ENCODE results near the gene DDX3X. TPM values are rescaled to one million over a fixed set of nuclear protein-coding genes. Genes with fewer than 3 reads are reported as not detected.

Gene DDX3X
- total and polyA plus RNA-seq, 9 of the 15 experiments (the other 6 are each of a cell fraction or from before 2014, with no cell fraction given): 51.3 to 232 (median 138) TPM

GRCh38 chrX:41333003-41333743, 789 bp upstream of the DDX3X start (continued):
- TF ChIP-seq MYC (IDR thresholded peaks at IDR 0.05; ENCODE audit: low read depth, low read length) (peak; percentile 98), MYC (CRISPR knock-in tag; IDR thresholded peaks at IDR 0.05; ENCODE audit: borderline replicate concordance, low read depth) (peak; percentile 80), MCM2 (IDR thresholded peaks at IDR 0.05; ENCODE audit: low read depth) (no peak), HDAC6 (IDR thresholded peaks at IDR 0.05; ENCODE audit: low read depth, low read length) (no peak), BCLAF1 (IDR thresholded peaks at IDR 0.05; ENCODE audit: borderline replicate concordance in 1 of 2, control insufficient read depth in 1 of 2, low read depth in 2 of 2, low read length in 1 of 2) (no peak), TAF9B (IDR thresholded peaks at IDR 0.05; ENCODE audit: partially characterized antibody) (peak; percentile 56), TSC22D4 (tag; IDR thresholded peaks at IDR 0.05) (no peak), ZNF668 (CRISPR knock-in tag; IDR thresholded peaks at IDR 0.05) (no peak), CEBPG (CRISPR knock-in tag; IDR thresholded peaks at IDR 0.05) (no peak), CEBPG (tag; conservative IDR thresholded peaks at IDR 0.05 in 1 of 2, IDR thresholded peaks at IDR 0.05 in 1 of 2) (no peak), ZNF316 (IDR thresholded peaks at IDR 0.05) (no peak; the same call in 1 of the 2 replicates), FOXP4 (CRISPR knock-in tag; IDR thresholded peaks at IDR 0.05; ENCODE audit: borderline replicate concordance) (no peak), CBX8 (IDR thresholded peaks at IDR 0.05; ENCODE audit: borderline replicate concordance, extremely low read depth, low read depth, low read length, poor library complexity, severe bottlenecking) (no peak), ZNF740 (CRISPR knock-in tag; IDR thresholded peaks at IDR 0.05) (no peak), ZNF740 (tag; IDR thresholded peaks at IDR 0.05) (no peak; a peak in 1 of 4 replicates), RBM34 (IDR thresholded peaks at IDR 0.05; ENCODE audit: borderline replicate concordance, insufficient read depth, low read length) (no peak), RFX5 (IDR thresholded peaks at IDR 0.05; ENCODE audit: low read depth, low read length) (no peak), SUPT5H (IDR thresholded peaks at IDR 0.05) (peak; percentile 9), ZNF561 (CRISPR knock-in tag; conservative IDR thresholded peaks at IDR 0.05) (no peak), BMI1 (IDR thresholded peaks at IDR 0.05; ENCODE audit: low read length) (peak; percentile 68; the same call in 1 of the 2 replicates), CBFA2T3 (IDR thresholded peaks at IDR 0.05) (no peak), ARID1B (IDR thresholded peaks at IDR 0.05) (peak; percentile 21; the same call in 1 of the 2 replicates), BRF1 (IDR thresholded peaks at IDR 0.05; ENCODE audit: borderline replicate concordance, extremely low read depth, insufficient read length) (no peak)
